ENCODE data around the gene CNGA2. TPM values are rescaled to one million over a fixed set of nuclear protein-coding genes. Genes with fewer than 3 reads are reported as not detected.

CNGA2 gene
- total and polyA plus RNA-seq, 4 donors = not detected

DNA sequence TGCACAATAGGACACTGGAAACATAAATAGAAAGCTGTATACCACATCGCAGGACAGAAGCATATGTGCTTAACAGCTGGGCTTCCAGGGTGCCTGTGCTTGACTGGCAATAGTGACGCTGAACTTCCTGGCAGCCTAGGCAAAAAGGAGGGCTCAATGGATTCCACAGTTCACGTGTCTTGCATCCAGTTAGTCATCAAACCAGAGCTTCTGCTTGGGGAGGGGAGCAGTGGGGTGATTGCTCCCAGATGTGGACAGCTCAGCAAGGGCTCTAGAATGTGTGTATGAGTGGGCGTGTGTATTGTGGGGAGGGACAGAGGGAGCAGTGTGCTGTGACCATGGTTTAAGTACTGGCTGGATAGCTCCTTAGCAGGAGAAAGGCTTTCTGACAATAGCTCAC is 37.0 kb upstream of the CNGA2 start:
- Histone ChIP-seq H3K4me3 (ENCODE audit: low read length in 2 of 2) (no peak overlapping the region), H3K36me3 (ENCODE audit: control insufficient read depth in 1 of 2, insufficient read depth in 2 of 2, low read length in 1 of 2) (no peaks in the 10 kb centered on the region), H3K4me1 (ENCODE audit: control insufficient read depth in 1 of 2, insufficient read depth in 2 of 2, low read length in 2 of 2) (no peaks in the 10 kb centered on the region), H3K27ac (ENCODE audit: low read depth in 1 of 2, low read length in 2 of 2) (no peak overlapping the region), H3K9me3 (ENCODE audit: control insufficient read depth, low read length) (peaks cover 1% of the 10 kb centered on the region), H3K27me3 (ENCODE audit: control insufficient read depth in 1 of 2, insufficient read depth in 2 of 2, low read length in 1 of 2) (no peaks in the 10 kb centered on the region)
- no peak for ATAC-seq (ENCODE audit: low FRiP score)
- intact Hi-C loops (cut with DNase I) = no loop called here
- WGBS, 2 donors = 59 to 75% methylated on average over 4 of the region's 4 CpGs
- no peak for DNase-seq

DNA sequence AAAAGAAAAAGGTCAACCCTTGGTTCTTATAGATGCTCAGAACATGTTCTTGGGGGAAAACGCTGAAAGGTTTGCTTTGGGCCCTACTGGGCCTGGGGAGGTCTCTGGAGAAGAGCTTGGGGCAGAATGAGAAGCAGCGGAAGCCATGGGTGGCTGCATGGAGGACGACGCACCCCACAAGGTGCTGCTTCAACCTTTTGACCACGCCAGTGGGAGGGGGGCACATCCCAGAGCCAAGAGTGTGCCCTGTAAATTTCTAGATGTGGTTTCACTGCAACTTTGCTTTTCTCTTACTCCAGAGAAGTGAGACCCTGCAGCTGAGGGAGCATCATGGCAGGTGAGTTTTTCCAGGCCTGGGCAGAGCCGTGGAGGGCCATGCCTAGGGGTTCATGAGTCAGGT is 36.1 kb upstream of the CNGA2 start:
- Histone ChIP-seq H3K27me3 (ENCODE audit: control insufficient read depth in 1 of 2, insufficient read depth in 2 of 2, low read length in 1 of 2) (no peaks in the 10 kb centered on the region), H3K27ac (ENCODE audit: low read depth in 1 of 2, low read length in 2 of 2) (no peak overlapping the region), H3K9me3 (ENCODE audit: control insufficient read depth, low read length) (no peaks in the 10 kb centered on the region), H3K4me3 (ENCODE audit: low read length in 2 of 2) (no peak overlapping the region), H3K4me1 (ENCODE audit: control insufficient read depth in 1 of 2, insufficient read depth in 2 of 2, low read length in 2 of 2) (no peaks in the 10 kb centered on the region), H3K36me3 (ENCODE audit: control insufficient read depth in 1 of 2, insufficient read depth in 2 of 2, low read length in 1 of 2) (no peaks in the 10 kb centered on the region)
- no peak for DNase-seq
- WGBS, 2 donors = 70 to 93% methylated on average over 6 of the region's 6 CpGs
- no peak for ATAC-seq (ENCODE audit: low FRiP score)
- intact Hi-C loops (cut with DNase I) = no loop called here

DNA sequence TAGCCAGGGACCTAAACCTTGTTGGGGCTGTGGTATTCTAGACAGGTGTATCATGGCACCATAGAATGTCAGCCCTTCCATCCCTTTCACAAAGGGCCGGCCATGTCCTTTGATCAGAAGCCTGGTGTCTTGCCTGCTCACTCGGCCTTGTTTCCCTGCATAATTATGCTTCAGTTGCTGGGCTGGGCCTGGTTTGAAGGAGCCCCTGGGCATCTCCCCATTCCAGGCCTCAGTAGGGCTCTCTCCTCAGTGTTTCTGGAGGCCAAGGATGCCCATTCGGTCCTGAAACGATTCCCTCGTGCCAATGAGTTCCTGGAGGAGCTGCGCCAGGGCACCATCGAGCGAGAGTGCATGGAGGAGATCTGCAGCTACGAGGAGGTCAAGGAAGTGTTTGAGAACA is 34.8 kb upstream of the CNGA2 start:
- intact Hi-C loops (cut with DNase I) = no loop called here
- Histone ChIP-seq H3K27me3 (ENCODE audit: control insufficient read depth in 1 of 2, insufficient read depth in 2 of 2, low read length in 1 of 2) (no peaks in the 10 kb centered on the region), H3K36me3 (ENCODE audit: control insufficient read depth in 1 of 2, insufficient read depth in 2 of 2, low read length in 1 of 2) (no peaks in the 10 kb centered on the region), H3K27ac (ENCODE audit: low read depth in 1 of 2, low read length in 2 of 2) (no peak overlapping the region), H3K9me3 (ENCODE audit: control insufficient read depth, low read length) (no peaks in the 10 kb centered on the region), H3K4me1 (ENCODE audit: control insufficient read depth in 1 of 2, insufficient read depth in 2 of 2, low read length in 2 of 2) (no peaks in the 10 kb centered on the region), H3K4me3 (ENCODE audit: low read length in 2 of 2) (no peak overlapping the region)
- 85 to 95% methylated on average over 9 of the region's 9 CpGs for WGBS, 2 donors
- DNase-seq = no peak
- ATAC-seq (ENCODE audit: low FRiP score) = no peak

DNA sequence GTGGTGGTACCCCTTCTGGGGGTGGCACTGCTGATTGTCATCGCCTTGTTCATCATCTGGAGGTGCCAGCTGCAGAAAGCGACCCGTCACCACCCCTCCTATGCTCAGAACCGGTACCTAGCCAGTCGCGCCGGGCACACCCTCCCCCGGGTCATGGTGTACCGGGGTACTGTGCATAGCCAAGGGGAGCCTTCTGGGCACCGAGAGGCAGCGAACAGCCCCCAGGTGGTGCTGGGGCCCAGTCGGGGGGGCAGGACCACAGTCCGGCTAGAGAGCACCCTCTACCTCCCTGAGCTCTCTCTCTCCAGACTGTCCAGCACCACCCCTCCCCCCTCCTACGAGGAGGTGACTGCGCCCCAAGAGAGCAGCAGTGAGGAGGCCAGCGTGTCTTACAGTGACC is 34.0 kb upstream of the CNGA2 start:
- DNase-seq = no peak
- ATAC-seq (ENCODE audit: low FRiP score) = no peak
- Histone ChIP-seq H3K27ac (ENCODE audit: low read depth in 1 of 2, low read length in 2 of 2) (no peak overlapping the region), H3K27me3 (ENCODE audit: control insufficient read depth in 1 of 2, insufficient read depth in 2 of 2, low read length in 1 of 2) (no peaks in the 10 kb centered on the region), H3K4me1 (ENCODE audit: control insufficient read depth in 1 of 2, insufficient read depth in 2 of 2, low read length in 2 of 2) (no peaks in the 10 kb centered on the region), H3K4me3 (ENCODE audit: low read length in 2 of 2) (no peak overlapping the region), H3K9me3 (ENCODE audit: control insufficient read depth, low read length) (no peaks in the 10 kb centered on the region), H3K36me3 (ENCODE audit: control insufficient read depth in 1 of 2, insufficient read depth in 2 of 2, low read length in 1 of 2) (no peaks in the 10 kb centered on the region)
- intact Hi-C loops (cut with DNase I) = no loop called here
- 88 to 95% methylated on average over 15 to 16 of the region's 16 CpGs for WGBS, 2 donors

DNA sequence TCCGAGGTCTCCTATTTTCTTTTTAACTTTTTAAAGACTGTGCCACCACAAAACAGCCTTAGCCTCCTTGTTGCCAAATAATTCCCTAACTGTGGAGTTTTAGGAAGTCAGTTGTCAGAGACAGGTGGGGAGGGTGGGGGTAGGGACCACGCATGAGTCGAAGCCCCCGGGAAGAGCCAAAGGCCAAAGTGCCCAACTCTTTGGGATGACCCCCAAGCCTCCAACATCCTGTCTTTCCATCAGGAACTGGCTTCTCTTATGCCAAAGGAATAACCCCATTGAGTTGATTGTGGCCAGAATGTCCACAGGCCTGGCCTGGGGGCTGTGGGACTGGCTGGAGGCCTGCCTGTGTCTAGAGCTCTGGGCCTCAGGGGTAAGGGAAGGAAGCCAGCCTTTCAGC is 33.5 kb upstream of the CNGA2 start:
- H3K36me3 ChIP-seq (ENCODE audit: control insufficient read depth in 1 of 2, insufficient read depth in 2 of 2, low read length in 1 of 2) = no peaks in the 10 kb centered on the region
- DNase-seq (no peak), ATAC-seq (ENCODE audit: low FRiP score) (no peak)
- 96 to 98% methylated on average over 4 of the region's 4 CpGs for WGBS, 2 donors
- no peaks in the 10 kb centered on the region for H3K9me3 ChIP-seq (ENCODE audit: control insufficient read depth, low read length)
- no peaks in the 10 kb centered on the region for H3K4me1 ChIP-seq (ENCODE audit: control insufficient read depth in 1 of 2, insufficient read depth in 2 of 2, low read length in 2 of 2)
- no peaks in the 10 kb centered on the region for H3K27me3 ChIP-seq (ENCODE audit: control insufficient read depth in 1 of 2, insufficient read depth in 2 of 2, low read length in 1 of 2)
- H3K4me3 ChIP-seq (ENCODE audit: low read length in 2 of 2) = no peak overlapping the region
- intact Hi-C loops (cut with DNase I) = no loop called here
- H3K27ac ChIP-seq (ENCODE audit: low read depth in 1 of 2, low read length in 2 of 2) = no peak overlapping the region

GRCh38 chrX:151701531-151701930 is 33.0 kb upstream of the CNGA2 start:
- Histone ChIP-seq H3K4me3 (ENCODE audit: low read length in 2 of 2) (no peak overlapping the region), H3K27me3 (ENCODE audit: control insufficient read depth in 1 of 2, insufficient read depth in 2 of 2, low read length in 1 of 2) (no peaks in the 10 kb centered on the region), H3K27ac (ENCODE audit: low read depth in 1 of 2, low read length in 2 of 2) (no peak overlapping the region), H3K4me1 (ENCODE audit: control insufficient read depth in 1 of 2, insufficient read depth in 2 of 2, low read length in 2 of 2) (no peaks in the 10 kb centered on the region), H3K36me3 (ENCODE audit: control insufficient read depth in 1 of 2, insufficient read depth in 2 of 2, low read length in 1 of 2) (no peaks in the 10 kb centered on the region), H3K9me3 (ENCODE audit: control insufficient read depth, low read length) (no peaks in the 10 kb centered on the region)
- 80 to 95% methylated on average over 7 of the region's 7 CpGs for WGBS, 2 donors
- intact Hi-C loops (cut with DNase I) = no loop called here
- DNase-seq (no peak), ATAC-seq (ENCODE audit: low FRiP score) (no peak)

DNA sequence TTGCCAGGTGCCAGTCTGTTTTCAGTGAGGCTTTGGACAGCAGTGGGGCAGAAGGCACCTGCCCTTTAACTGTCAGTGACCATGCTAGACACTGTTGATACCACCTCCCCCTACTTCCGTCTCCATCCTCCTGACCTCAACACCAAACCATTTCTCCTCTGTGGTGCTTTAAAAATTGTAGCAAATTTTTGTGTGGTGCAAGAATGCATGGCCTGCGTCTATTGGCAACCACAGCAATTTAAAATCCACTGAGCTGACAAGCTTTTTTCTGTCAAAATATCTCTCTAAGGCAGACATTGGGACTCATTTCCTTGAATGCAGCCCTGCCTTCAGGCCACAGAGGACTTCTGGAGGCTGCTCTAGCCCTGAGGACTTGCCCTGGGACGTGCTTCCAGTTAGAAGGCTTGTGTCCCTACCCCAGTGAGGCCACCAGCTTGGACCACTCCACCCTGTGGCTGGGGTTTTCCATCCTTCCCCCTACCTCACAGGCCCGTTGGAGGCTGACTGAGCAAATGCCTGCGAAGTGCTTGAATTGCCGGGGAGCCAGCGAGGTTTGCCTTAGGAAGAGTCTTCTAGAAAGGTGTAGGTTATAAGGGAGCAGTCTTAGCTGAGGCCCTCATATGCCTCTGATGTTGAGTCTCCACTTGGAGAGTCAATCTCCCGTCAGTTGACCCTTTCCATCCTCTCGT is 32.4 kb upstream of the CNGA2 start:
- intact Hi-C loops (cut with DNase I) = no loop called here
- Histone ChIP-seq H3K27me3 (ENCODE audit: control insufficient read depth in 1 of 2, insufficient read depth in 2 of 2, low read length in 1 of 2) (no peaks in the 10 kb centered on the region), H3K4me3 (ENCODE audit: low read length in 2 of 2) (no peak overlapping the region), H3K36me3 (ENCODE audit: control insufficient read depth in 1 of 2, insufficient read depth in 2 of 2, low read length in 1 of 2) (no peaks in the 10 kb centered on the region), H3K9me3 (ENCODE audit: control insufficient read depth, low read length) (no peaks in the 10 kb centered on the region), H3K4me1 (ENCODE audit: control insufficient read depth in 1 of 2, insufficient read depth in 2 of 2, low read length in 2 of 2) (no peaks in the 10 kb centered on the region), H3K27ac (ENCODE audit: low read depth in 1 of 2, low read length in 2 of 2) (no peak overlapping the region)
- 72 to 78% methylated on average over 9 of the region's 9 CpGs for WGBS, 2 donors
- no peak for DNase-seq
- ATAC-seq (ENCODE audit: low FRiP score) = no peak

GRCh38 chrX:151702741-151703340 is 31.7 kb upstream of the CNGA2 start:
- peak in 1 of 2 donors; percentile 41 for DNase-seq
- intact Hi-C loops (cut with DNase I) = no loop called here
- ATAC-seq (ENCODE audit: low FRiP score) = no peak
- no peaks in the 10 kb centered on the region for H3K27me3 ChIP-seq (ENCODE audit: control insufficient read depth in 1 of 2, insufficient read depth in 2 of 2, low read length in 1 of 2)
- H3K9me3 ChIP-seq (ENCODE audit: control insufficient read depth, low read length) = no peaks in the 10 kb centered on the region
- H3K4me1 ChIP-seq (ENCODE audit: control insufficient read depth in 1 of 2, insufficient read depth in 2 of 2, low read length in 2 of 2) = no peaks in the 10 kb centered on the region
- no peak overlapping the region for H3K27ac ChIP-seq (ENCODE audit: low read depth in 1 of 2, low read length in 2 of 2)
- no peaks in the 10 kb centered on the region for H3K36me3 ChIP-seq (ENCODE audit: control insufficient read depth in 1 of 2, insufficient read depth in 2 of 2, low read length in 1 of 2)
- WGBS, 2 donors = 53 to 69% methylated on average over 7 of the region's 7 CpGs
- no peak overlapping the region for H3K4me3 ChIP-seq (ENCODE audit: low read length in 2 of 2)

GRCh38 chrX:151703487-151703886 is 31.1 kb upstream of the CNGA2 start:
- 11 to 35% methylated on average over 7 of the region's 7 CpGs for WGBS, 2 donors
- no peak for ATAC-seq (ENCODE audit: low FRiP score)
- Histone ChIP-seq H3K4me3 (ENCODE audit: low read length in 2 of 2) (no peak overlapping the region), H3K4me1 (ENCODE audit: control insufficient read depth in 1 of 2, insufficient read depth in 2 of 2, low read length in 2 of 2) (no peaks in the 10 kb centered on the region), H3K9me3 (ENCODE audit: control insufficient read depth, low read length) (no peaks in the 10 kb centered on the region), H3K27me3 (ENCODE audit: control insufficient read depth in 1 of 2, insufficient read depth in 2 of 2, low read length in 1 of 2) (no peaks in the 10 kb centered on the region), H3K27ac (ENCODE audit: low read depth in 1 of 2, low read length in 2 of 2) (no peak overlapping the region), H3K36me3 (ENCODE audit: control insufficient read depth in 1 of 2, insufficient read depth in 2 of 2, low read length in 1 of 2) (no peaks in the 10 kb centered on the region)
- intact Hi-C loops (cut with DNase I) = no loop called here
- peak in 1 of 2 donors; percentile 78 for DNase-seq
